GM19328 (cell line): ENCODE data around the gene DNAH5.
"Not testable (repeated sequence)": the region's sequence is repeated elsewhere in the genome, so short reads cannot be mapped to it uniquely, and the experiment has no call there.

Source experiments
- ATAC-seq: cut with Tn5 transposase; IDR thresholded peaks from one replicate; pipeline ENCODE4 v1.9.1; 2021; ENCODE audit warnings: mild to moderate bottlenecking, moderate library complexity; ENCODE audit not compliant: unreplicated experiment

DNAH5 gene, protein sequence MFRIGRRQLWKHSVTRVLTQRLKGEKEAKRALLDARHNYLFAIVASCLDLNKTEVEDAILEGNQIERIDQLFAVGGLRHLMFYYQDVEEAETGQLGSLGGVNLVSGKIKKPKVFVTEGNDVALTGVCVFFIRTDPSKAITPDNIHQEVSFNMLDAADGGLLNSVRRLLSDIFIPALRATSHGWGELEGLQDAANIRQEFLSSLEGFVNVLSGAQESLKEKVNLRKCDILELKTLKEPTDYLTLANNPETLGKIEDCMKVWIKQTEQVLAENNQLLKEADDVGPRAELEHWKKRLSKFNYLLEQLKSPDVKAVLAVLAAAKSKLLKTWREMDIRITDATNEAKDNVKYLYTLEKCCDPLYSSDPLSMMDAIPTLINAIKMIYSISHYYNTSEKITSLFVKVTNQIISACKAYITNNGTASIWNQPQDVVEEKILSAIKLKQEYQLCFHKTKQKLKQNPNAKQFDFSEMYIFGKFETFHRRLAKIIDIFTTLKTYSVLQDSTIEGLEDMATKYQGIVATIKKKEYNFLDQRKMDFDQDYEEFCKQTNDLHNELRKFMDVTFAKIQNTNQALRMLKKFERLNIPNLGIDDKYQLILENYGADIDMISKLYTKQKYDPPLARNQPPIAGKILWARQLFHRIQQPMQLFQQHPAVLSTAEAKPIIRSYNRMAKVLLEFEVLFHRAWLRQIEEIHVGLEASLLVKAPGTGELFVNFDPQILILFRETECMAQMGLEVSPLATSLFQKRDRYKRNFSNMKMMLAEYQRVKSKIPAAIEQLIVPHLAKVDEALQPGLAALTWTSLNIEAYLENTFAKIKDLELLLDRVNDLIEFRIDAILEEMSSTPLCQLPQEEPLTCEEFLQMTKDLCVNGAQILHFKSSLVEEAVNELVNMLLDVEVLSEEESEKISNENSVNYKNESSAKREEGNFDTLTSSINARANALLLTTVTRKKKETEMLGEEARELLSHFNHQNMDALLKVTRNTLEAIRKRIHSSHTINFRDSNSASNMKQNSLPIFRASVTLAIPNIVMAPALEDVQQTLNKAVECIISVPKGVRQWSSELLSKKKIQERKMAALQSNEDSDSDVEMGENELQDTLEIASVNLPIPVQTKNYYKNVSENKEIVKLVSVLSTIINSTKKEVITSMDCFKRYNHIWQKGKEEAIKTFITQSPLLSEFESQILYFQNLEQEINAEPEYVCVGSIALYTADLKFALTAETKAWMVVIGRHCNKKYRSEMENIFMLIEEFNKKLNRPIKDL (N-terminal part only)

GRCh38 chr5:13944560-13945199, at the start of gene DNAH5:
DNAH5 (minus strand) TSS chr5:13944688; CDS start chr5:13944438, 250 bp downstream.
- no peak for ATAC-seq

DNA sequence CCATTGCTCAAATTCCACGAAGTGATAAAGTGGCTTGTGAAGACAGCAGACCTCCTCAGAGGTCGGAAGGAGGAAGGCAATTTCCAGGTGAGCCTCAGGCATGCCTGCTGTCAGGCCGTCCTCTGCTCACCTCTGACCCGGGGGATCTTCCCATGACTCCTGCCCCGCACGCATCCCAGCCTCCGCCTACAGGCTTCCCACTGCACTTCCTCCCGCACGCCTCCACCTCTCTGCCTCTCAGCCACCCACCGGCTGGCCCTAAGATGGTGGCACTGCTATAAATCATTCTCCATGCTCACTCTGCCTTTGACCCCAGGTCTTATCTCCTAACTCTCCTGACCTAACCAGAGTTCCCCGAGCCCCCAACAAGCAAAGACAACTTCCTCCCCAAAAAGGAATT, 49.4 kb upstream of the DNAH5 start:
- no peak for ATAC-seq

- no peak for ATAC-seq
Measured at GRCh38 chr5:13992795-13993194, 48.3 kb upstream of the DNAH5 start.

- ATAC-seq = no peak
Measured at GRCh38 chr5:13991365-13991764, 46.9 kb upstream of the DNAH5 start.

GRCh38 chr5:13990896-13991295, 46.4 kb upstream of the DNAH5 start:
- ATAC-seq = no peak

- ATAC-seq = no peak
Measured at GRCh38 chr5:13989832-13990231, 45.3 kb upstream of the DNAH5 start.

DNA sequence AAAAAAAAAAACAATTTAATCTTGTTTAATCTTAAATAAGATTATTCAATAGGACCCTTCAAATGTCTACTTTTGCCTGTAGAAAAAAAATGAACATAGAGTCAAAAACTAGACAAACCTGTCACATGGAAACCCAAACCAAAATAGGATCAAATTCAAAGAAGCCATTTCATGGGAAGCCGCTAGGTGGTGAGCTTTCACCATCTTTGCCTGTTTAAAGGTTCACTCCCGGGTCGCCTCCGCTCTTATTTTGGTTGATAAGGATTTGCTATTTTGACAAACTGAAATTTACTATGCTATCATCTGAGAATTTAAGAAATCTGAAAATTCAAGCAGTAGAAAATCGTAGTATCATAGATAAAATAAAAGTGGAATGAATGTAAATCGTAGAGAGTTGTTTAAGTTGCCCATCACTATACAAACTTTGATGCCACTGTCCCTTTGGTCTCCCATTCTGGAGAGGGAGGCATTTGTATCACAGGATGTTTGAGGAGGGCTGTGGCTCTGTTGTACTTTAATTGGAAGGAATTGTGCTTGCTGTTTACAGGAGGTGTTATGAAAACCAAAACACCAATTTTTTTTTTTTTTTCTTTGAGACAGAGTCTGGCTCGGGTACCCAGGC, 43.5 kb upstream of the DNAH5 start:
- no peak for ATAC-seq

DNA sequence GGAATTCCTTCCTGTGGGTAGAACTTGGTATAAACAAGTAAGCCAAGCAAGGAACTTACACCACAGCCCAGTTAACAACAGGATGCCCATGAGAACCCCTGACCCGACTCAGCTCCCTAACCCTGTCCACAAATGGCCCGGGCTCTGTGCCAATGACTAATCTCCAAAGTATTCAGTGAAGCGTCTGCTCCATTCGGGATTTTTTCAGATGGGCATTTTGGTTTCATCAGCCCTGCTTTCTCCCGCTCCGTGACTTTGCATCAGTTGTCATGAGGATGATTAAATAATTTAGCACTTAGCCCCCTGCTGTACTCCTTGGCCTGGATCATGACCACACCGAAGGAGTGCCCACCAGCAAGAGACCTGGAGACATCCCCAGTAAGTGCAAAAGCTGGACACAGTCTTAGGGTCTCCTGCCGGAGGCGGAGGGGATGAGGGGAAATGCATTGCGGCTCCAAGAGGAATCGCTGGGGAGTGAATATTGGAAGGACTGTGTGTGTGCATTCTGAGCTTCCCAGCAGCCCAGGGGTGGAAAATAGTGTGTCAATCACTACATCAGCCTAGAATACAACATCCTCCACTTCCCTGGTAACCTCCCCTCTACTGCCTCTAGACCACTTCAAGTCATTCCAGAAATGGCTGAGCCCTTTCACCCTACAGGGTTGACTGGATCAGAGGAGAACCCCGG, 41.4 kb upstream of the DNAH5 start:
- ATAC-seq = no peak

DNA sequence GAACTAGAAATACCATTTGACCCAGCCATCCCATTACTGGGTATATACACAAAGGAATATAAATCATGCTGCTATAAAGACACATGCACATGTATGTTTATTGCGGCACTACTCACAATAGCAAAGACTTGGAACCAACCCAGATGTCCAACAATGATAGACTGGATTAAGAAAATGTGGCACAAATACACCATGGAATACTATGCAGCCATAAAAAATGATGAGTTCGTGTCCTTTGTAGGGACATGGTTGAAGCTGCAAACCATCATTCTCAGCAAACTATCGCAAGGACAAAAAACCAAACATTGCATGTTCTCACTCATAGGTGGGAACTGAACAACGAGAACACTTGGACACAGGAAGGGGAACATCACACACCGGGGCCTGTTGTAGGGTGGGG, 40.4 kb upstream of the DNAH5 start:
- not testable (repeated sequence) for ATAC-seq

- no peak for ATAC-seq
Measured at GRCh38 chr5:13976867-13977830, 32.7 kb upstream of the DNAH5 start.

GRCh38 chr5:13976223-13976622, 31.7 kb upstream of the DNAH5 start:
- ATAC-seq = no peak

GRCh38 chr5:13975246-13975645, 30.8 kb upstream of the DNAH5 start:
- no peak for ATAC-seq

- no peak for ATAC-seq
Measured at GRCh38 chr5:13973724-13974123, 29.2 kb upstream of the DNAH5 start.

DNA sequence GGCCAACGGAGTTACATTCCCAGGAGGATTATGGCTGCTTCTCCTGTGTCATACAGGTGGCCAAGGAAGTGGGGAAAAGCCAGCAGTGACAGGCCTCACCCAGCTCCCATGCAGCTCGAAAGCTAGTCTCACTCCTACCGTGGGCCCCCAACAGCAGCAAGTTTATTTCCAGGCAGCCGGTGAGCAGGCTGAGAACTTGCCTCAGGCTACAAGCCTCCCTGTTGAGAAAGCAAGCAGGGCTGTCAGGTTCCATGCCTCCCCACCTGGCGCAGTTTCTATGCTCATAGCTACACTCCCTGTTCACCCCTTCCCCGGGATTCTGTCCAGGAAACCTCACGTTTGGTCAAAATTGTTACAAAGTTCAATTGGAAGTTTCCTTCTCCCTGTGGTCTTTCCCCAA, 27.5 kb upstream of the DNAH5 start:
- ATAC-seq = no peak

DNA sequence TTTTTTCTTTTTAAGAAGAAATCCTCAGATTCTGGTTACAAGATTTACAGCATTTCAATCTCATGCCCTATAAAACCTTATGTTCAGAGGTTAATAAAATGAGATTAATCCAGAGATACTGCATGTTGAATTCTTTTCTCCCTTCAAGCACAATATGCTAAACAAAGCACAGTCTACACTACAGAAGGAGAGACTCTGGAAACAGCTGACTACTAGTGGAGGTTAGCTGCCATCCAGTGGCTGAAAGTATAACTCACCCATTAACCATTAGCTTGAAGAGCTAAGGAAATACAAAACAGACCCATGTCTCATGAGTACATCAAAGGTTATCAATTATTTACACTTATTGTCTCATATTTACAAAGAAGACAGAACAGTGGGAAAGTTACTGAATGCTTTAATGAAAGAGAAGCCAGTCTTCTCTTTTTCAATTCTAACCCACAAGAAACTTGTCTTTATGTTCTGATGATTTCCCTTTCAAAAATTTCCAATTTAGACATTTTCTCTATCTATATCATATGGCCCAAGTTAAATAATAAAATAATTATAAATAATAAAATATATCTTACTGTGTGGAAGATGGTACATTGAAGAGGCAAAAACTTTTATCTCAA, 12.7 kb upstream of the DNAH5 start:
- ATAC-seq = peak; percentile 88

DNA sequence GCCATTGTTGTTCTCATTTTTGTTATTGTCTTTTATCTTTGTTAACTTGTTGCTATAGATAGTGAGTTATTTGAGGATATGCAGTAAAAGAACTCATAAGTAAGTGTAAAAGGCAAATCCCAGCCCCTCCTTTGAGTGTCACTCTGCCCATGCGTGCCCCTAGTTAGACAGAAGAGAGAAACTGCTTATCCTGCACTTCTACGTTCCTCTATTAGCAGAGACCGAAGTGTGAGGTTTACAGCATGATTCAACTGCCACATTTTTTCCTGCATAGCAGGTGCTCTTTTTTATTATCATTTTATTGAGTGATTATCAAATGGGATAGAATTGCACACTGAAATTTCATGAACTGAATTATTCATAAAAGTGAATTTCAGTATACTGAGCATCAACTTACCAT, 12.0 kb upstream of the DNAH5 start:
- ATAC-seq = no peak

DNA sequence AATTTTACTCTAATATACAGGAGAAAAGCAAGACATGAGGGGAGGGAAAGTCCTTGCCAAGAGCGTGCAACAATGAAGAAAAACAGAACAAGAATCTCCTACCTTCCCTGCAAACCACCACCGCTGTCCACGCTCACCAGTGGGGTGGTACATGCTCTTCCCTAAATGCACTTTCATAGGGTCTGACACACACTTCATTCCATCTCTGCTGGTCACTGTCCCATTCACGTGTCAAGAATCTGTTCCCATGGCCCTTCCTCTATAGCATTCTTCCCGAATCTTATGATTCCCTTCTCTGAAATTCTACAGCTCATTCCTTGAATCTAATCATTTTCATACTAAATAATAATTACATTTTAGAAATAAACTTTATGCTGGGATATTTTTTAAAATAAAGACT, 11.4 kb upstream of the DNAH5 start:
- no peak for ATAC-seq

DNA sequence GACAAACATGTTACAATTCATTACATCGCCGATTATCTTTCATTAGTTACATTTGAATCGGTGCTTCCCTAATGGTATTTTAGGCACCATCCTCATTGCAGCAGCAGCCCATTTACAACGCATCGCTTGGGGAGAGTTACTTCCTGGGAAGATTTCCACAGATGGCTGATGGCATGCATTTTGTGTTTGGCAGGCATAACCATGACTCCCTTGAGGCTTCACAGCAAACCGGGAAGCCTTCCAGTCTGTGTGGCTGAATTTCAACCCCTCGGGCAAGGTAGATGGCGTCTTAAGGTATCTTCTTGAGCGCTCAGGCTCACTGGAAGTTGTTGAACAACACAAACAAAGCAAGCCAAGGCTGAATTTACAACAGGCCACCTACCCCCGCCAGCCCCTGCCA, 1.6 kb upstream of the DNAH5 start:
- no peak for ATAC-seq
